Stimulated activated CD8-positive, alpha-beta memory T cell treated with anti-CD3 and anti-CD28 coated beads, Interleukin-12 subunit alpha, Interleukin-12 subunit beta, amount 100 ng/mL, for 24 hours (primary cell): ENCODE measurements around the gene WDR4.
"Not testable (repeated sequence)": the region's sequence is repeated elsewhere in the genome, so short reads cannot be mapped to it uniquely, and the experiment has no call there.

Experiments used
- DNase-seq: peaks from one replicate; pipeline ENCODE4 v3.0.0-alpha.2; 2020; ENCODE audit errors: extremely low read depth

Gene WDR4

GRCh38 chr21:42852925-42853570 is 26.3 kb downstream of the WDR4 start:
- DNase-seq: no peak

- no peak for DNase-seq
Observed at GRCh38 chr21:42851812-42852665, 27.3 kb downstream of the WDR4 start.

DNA sequence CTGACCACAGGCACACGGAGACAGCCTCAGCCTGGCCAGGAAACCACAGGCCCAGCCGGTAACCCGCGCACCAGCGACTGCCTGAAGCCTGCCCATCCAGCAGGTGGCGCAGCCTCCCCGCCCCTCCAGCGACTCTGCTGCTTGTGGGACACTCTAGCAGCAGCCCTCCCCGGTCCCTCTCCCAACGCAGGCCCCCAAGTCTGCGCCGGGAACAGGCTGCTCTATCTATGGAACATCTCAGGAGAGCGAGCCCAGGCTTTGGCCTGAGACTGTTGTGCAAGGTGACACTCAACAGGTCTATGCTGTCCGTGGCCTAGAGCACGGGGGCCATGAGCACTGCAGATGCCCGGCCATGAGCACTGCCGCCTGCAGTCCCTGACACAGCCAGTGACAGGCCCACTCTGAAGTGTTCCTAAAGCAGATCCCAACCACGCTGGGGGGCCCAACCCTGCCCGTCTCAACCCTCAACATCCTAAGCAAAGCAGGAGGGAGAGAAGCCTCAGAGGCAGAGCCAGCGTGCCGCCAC is 28.4 kb downstream of the WDR4 start:
- no peak for DNase-seq

DNA sequence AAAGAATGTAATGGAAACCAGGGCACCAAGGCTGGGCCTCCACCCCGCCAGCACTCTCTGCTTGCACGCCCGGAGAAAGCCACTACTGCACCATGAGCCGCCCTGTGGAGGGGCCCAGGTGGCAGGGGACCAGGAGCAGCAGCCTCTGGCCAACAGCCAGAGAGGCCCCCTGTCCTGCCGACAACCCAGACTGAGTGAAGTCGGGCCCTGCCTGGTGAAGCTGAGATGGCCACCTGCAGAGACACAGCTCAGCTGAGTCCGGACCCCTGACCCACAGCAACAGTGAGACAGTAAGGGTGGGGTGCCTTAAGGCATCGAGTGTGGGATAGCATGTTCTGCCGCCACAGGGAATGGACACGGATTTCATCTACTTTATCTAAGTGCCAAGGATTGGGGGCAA is 28.9 kb downstream of the WDR4 start:
- DNase-seq: no peak

DNA sequence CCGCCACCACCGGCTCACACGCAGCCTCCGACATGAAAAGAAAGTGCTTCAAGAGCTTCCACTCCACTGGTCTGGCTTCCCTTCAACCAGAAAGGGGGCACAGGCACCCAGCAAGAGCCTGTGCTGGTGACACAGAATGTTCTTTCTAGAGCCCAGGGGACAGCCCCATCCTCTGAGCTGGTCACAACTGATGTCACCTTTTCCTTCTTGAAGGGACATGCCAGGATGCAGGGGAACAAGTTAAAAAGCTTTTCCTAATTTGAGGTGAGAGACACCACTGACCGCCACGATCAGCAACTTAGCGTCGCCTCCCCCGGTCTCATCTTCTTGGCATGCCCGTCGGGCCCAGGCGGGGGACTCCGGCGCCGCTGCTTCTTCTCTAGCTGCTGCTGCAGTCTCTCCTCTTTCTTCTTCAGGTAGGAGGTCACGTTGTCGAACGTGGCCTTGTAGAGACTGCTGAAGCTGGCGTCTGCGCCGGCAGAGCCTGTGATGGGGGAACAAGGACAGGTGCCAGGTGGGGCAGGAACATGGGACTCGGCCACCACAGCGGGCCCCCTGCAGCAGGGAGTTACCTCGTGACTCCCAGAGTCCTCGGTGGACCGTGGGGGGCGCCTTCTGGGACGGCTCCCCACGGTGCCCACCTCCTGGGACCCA is 29.5 kb downstream of the WDR4 start:
- DNase-seq: no peak

GRCh38 chr21:42848932-42849758 is 30.2 kb downstream of the WDR4 start:
- DNase-seq: no peak

- DNase-seq: not testable (repeated sequence)
Observed at GRCh38 chr21:42848144-42848931, 31.0 kb downstream of the WDR4 start.

DNA sequence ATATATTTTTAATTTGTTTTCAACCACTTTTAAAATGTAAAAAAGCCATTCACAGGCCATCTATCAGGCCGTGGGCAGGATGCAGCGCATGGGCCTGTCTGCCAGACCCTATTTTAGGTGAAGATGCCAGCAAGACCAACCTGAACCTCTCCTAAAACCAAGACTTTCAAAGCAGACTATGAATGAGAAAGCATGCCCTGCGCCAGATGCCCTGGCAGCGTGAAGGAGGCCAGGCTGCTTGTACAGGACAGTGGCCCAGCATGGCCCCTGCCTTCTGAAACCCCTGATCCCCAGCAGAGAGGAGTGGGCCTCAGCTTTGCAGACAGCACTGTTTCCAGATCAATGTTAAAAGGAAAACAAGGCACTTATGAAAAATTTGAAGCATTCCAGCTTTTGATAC is 31.6 kb downstream of the WDR4 start:
- DNase-seq: no peak

- DNase-seq: no peak
Observed at GRCh38 chr21:42847051-42847707, 32.2 kb downstream of the WDR4 start.

DNA sequence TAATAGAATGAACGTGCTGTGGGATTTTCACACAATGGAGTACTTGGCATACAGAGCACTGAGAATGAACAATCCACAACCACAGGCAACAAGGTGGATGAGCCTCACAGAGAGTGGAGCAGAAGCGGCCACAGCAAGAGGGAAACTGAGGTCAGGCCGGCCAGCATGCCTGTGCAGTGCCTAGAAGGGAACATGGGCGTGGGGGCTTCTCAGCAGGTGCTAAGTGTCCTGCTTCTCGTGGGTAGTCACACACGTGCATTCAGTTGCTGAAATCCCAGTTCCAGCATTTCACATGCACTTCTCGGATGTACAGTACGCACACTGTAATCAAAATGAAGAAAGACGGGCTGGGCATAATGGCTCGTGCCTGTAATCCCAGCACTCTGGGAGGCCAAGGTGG is 33.1 kb downstream of the WDR4 start:
- no peak for DNase-seq

DNA sequence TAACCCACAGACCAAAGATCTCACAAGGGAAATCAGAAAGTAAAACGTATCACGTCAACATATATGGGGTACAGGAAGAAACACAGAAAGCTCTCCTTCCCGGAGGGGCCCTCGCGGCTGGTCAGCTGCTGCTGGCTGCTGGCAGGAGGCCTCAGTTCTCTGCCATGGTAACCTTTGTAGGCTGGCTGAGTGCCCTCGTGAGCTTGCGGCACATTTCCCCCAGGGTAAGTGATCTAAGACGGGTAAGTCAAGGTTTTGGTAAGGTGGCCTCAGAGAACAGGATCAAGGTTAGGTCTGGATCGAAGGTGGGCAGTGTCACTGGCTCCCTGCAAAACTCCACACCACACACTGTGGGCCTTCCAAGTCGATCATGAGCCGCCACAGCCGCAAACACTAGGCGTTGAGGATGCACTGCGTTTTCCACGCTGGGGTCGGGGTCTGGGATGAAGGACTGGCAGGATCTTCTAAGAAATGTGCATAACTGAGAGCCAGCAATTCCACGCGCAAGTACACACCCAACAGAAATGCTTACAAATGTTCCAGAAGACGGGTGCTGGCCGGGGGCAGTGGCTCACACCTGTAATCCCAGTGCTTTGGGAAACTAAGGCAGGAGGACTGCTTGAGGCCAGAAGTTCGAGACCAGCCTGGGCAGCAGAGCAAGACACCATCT is 33.9 kb downstream of the WDR4 start:
- no peak for DNase-seq

GRCh38 chr21:42844411-42845113 is 34.8 kb downstream of the WDR4 start:
- DNase-seq: no peak

- no peak for DNase-seq
Observed at GRCh38 chr21:42843056-42843455, 36.3 kb downstream of the WDR4 start.

DNA sequence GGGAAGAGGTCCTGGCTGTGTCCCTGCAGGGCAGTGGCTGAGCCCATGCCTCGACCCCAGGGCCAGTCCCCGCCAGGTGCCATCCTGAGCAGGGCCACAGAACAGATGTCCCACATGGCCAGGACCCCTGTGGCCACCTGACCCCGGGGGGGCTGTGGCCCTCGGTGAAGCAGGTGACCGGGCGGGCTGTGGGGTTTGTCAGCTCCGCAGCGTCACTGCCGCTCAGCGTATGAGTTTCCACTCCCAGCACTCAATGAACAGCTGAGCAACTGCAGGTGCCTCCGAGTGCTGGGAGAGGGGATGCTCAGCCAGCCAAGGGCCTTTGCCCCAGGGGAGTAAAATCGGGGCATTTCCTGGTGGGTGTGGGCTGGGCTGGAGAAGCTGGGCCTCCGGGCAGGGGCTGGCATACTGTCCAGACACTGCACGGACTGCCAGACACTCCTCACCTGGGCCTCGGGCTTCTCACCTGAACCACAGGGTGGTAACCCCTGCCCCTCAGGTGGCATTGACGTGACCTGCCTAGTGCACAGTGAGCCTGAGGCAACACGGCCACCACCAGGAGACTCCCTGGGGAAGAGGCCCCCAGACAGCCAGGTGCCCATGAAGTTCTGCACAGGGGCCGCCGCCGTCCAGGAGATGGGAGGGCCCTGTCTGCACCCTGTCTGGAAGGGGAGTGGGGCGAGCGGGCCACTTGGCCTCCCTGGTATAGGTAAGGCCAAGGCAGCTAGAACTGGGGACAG is 37.3 kb downstream of the WDR4 start:
- not testable (repeated sequence) for DNase-seq

GRCh38 chr21:42841156-42841915 is 38.0 kb downstream of the WDR4 start:
- no peak for DNase-seq

GRCh38 chr21:42840411-42841155 is 38.8 kb downstream of the WDR4 start:
- no peak for DNase-seq
